WTC11 (cell line): ENCODE measurements around the gene CHST11. TPM values are rescaled to one million over a fixed set of nuclear protein-coding genes. Genes with fewer than 3 reads are reported as not detected.

Experiments
- ATAC-seq: fragments of 200-7000 bp; cut with Tn5 transposase; 2 replicates; pipeline ENCODE4 v1.10.0; 2021; ENCODE audit warnings: mild to moderate bottlenecking, moderate library complexity
- CTCF ChIA-PET: fragments of 300-600 bp; sonication (Branson Sonifier 250); formaldehyde crosslinking; loops from one replicate; lab custom pipeline; 2021; ENCODE audit warnings: antibody characterized with exemption; lab: Charles Lee
- POLR2A ChIA-PET: fragments of 350-600 bp; sonication (Branson Sonifier 250); formaldehyde crosslinking; loops from one replicate; lab custom pipeline; 2021; ENCODE audit warnings: antibody characterized with exemption; lab: Charles Lee
- DNase-seq: peaks from one replicate; pipeline ENCODE4 v3.0.0; 2021; ENCODE audit warnings: low spot score
- H3K27ac Mint-ChIP-seq: 2 replicates; pipeline ENCODE4 v1.8.0; 2021; ENCODE audit warnings: mixed read lengths
- H3K27me3 Mint-ChIP-seq: 2 replicates; pipeline ENCODE4 v1.8.0; 2021; ENCODE audit warnings: low read depth, mild to moderate bottlenecking, moderate library complexity, mixed read lengths
- H3K36me3 Mint-ChIP-seq: 2 replicates; pipeline ENCODE4 v1.8.0; 2021; ENCODE audit warnings: mixed read lengths
- H3K4me1 Mint-ChIP-seq: 2 replicates; pipeline ENCODE4 v1.8.0; 2022; ENCODE audit warnings: mixed read lengths
- H3K4me3 Mint-ChIP-seq: 2 replicates; pipeline ENCODE4 v1.8.0; 2021; ENCODE audit warnings: mild to moderate bottlenecking, moderate library complexity, mixed read lengths
- H3K9me3 Mint-ChIP-seq: 2 replicates; pipeline ENCODE4 v1.8.0; 2021; ENCODE audit warnings: mixed read lengths
- CBFB ChIP-seq: sonication (generic); formaldehyde crosslinking; IDR thresholded peaks from 2 replicates; pipeline ENCODE4 v1.8.1; 2022; ENCODE audit warnings: mild to moderate bottlenecking, low read depth, missing genetic modification reagents
- CREB1 ChIP-seq: sonication (generic); formaldehyde crosslinking; IDR thresholded peaks from 2 replicates; pipeline ENCODE4 v1.8.0; 2023; ENCODE audit warnings: mild to moderate bottlenecking, missing genetic modification reagents
- EMX1 ChIP-seq: fragments of 250-450 bp; sonication (Bioruptor Pico); IDR thresholded peaks from 2 replicates; pipeline ENCODE4 v1.8.0; 2021; ENCODE audit warnings: mild to moderate bottlenecking
- ESRRA ChIP-seq: sonication (generic); formaldehyde crosslinking; IDR thresholded peaks from 2 replicates; pipeline ENCODE4 v1.8.1; 2022; ENCODE audit warnings: mild to moderate bottlenecking, missing genetic modification reagents, borderline replicate concordance
- FOXJ3 ChIP-seq: sonication (generic); formaldehyde crosslinking; IDR thresholded peaks from 2 replicates; pipeline ENCODE4 v1.9.0; 2021; ENCODE audit warnings: missing genetic modification reagents, mild to moderate bottlenecking, borderline replicate concordance
- GRHL2 ChIP-seq: fragments of 250-450 bp; sonication (Bioruptor Pico); IDR thresholded peaks from 2 replicates; pipeline ENCODE4 v1.8.0; 2022; ENCODE audit warnings: mild to moderate bottlenecking, moderate library complexity; ENCODE audit not compliant: insufficient replicate concordance, severe bottlenecking
- HMGXB4 ChIP-seq: sonication (generic); formaldehyde crosslinking; IDR thresholded peaks from 2 replicates; pipeline ENCODE4 v1.8.1; 2023; ENCODE audit warnings: mild to moderate bottlenecking, moderate library complexity, missing genetic modification reagents
- JAZF1 ChIP-seq: fragments of 250-450 bp; sonication (Bioruptor Pico); IDR thresholded peaks from 2 replicates; pipeline ENCODE4 v1.9.0; 2021; ENCODE audit warnings: moderate library complexity, mild to moderate bottlenecking, inconsistent platforms
- NFATC4 ChIP-seq: fragments of 250-450 bp; sonication (Bioruptor Pico); IDR thresholded peaks from 2 replicates; pipeline ENCODE4 v1.9.0; 2021; ENCODE audit warnings: mild to moderate bottlenecking
- NR3C1 ChIP-seq: sonication (generic); formaldehyde crosslinking; conservative IDR thresholded peaks from 2 replicates; pipeline ENCODE4 v1.8.1; 2023; ENCODE audit warnings: low read depth, mild to moderate bottlenecking, missing genetic modification reagents
- OVOL2 ChIP-seq: fragments of 250-450 bp; sonication (Bioruptor Pico); IDR thresholded peaks from 2 replicates; pipeline ENCODE4 v1.9.0; 2021; ENCODE audit warnings: mild to moderate bottlenecking, borderline replicate concordance
- SMAD3 ChIP-seq: sonication (generic); formaldehyde crosslinking; IDR thresholded peaks from 2 replicates; pipeline ENCODE4 v1.8.0; 2022; ENCODE audit warnings: missing genetic modification reagents, mild to moderate bottlenecking, borderline replicate concordance
- USF2 ChIP-seq: sonication (generic); formaldehyde crosslinking; IDR thresholded peaks from 2 replicates; pipeline ENCODE4 v1.8.1; 2023; ENCODE audit warnings: mild to moderate bottlenecking, missing genetic modification reagents, moderate library complexity
- ZNF121 ChIP-seq: sonication (generic); formaldehyde crosslinking; IDR thresholded peaks from 2 replicates; pipeline ENCODE4 v1.8.0; 2023; ENCODE audit warnings: missing genetic modification reagents
- ZNF219 ChIP-seq: sonication (generic); formaldehyde crosslinking; IDR thresholded peaks from 2 replicates; pipeline ENCODE4 v1.8.0; 2023; ENCODE audit warnings: missing genetic modification reagents, mild to moderate bottlenecking, borderline replicate concordance
- ZNF281 ChIP-seq: sonication (generic); formaldehyde crosslinking; IDR thresholded peaks from 2 replicates; pipeline ENCODE4 v1.8.0; 2023; ENCODE audit warnings: mild to moderate bottlenecking, missing genetic modification reagents
- ZNF317 ChIP-seq: sonication (generic); formaldehyde crosslinking; IDR thresholded peaks from 2 replicates; pipeline ENCODE4 v1.8.1; 2023; ENCODE audit warnings: low read depth, mild to moderate bottlenecking, moderate library complexity, missing genetic modification reagents, borderline replicate concordance
- total RNA-seq: library from RNA; stranded (reverse); gene quantifications from 3 replicates; pipeline ENCODE4 v1.2.3, GENCODE V29; 2021
- TF ChIP-seq, protein P1 (sequence below): fragments of 250-450 bp; sonication (Bioruptor Pico); IDR thresholded peaks from 2 replicates; pipeline ENCODE4 v1.9.0; 2021; ENCODE audit warnings: mild to moderate bottlenecking
- TF ChIP-seq, protein P2 (sequence below): sonication (generic); formaldehyde crosslinking; IDR thresholded peaks from 2 replicates; pipeline ENCODE4 v1.8.1; 2022; ENCODE audit warnings: low read depth, mild to moderate bottlenecking, moderate library complexity, missing genetic modification reagents, borderline replicate concordance
- TF ChIP-seq, protein P3 (sequence below): fragments of 200-600 bp; IDR thresholded peaks from 2 replicates; pipeline ENCODE4 v1.8.0; 2022; ENCODE audit warnings: antibody characterized with exemption
- TF ChIP-seq, protein P4 (sequence below): fragments of 250-450 bp; sonication (Bioruptor Pico); IDR thresholded peaks from 2 replicates; pipeline ENCODE4 v1.9.0; 2021; ENCODE audit warnings: mild to moderate bottlenecking
- TF ChIP-seq, protein P5 (sequence below): fragments of 250-450 bp; sonication (Bioruptor Pico); IDR thresholded peaks from 2 replicates; pipeline ENCODE4 v2.1.2; 2022; ENCODE audit warnings: mild to moderate bottlenecking, moderate library complexity

Gene CHST11
- total RNA-seq, 1 experiment from 2014 or later = 24.2 TPM

DNA sequence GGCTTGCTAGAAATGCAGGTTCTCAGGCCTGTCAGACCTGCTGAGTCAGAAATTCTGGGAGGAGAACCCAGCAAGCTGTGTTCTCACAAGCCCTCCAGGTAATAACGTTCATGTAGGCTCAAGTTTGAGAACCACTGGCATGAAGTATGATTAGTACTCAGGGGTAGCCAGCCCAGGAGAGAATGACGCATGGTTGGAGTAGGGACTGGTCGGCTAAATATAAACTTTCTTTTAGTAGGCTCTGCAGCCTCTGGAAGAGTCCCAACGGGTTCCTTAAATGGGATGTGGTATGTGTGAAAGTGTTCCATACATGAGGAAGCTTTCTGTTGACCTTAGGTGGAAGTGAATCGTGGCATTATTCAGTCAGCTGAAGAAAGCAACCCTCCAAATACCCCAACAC, 292.0 kb downstream of the CHST11 start:
- Mint-ChIP-seq H3K36me3 (no peaks in the 10 kb centered on the region), H3K9me3 (no peaks in the 10 kb centered on the region), H3K27ac (no peak overlapping the region), H3K4me1 (peaks cover 59% of the 10 kb centered on the region), H3K4me3 (no peak overlapping the region), H3K27me3 (no peaks in the 10 kb centered on the region)
- ATAC-seq = no peak
- no peak for DNase-seq
- ChIA-PET CTCF (interaction anchor here (1.6 to 3.0 kb wide), 3 partner anchors 15 to 367 kb away, joined by 4 to 11 read pairs (median 7); no protein-coding TSS in a partner anchor), POLR2A (no interaction called here)
- TF ChIP-seq, protein P1, sequence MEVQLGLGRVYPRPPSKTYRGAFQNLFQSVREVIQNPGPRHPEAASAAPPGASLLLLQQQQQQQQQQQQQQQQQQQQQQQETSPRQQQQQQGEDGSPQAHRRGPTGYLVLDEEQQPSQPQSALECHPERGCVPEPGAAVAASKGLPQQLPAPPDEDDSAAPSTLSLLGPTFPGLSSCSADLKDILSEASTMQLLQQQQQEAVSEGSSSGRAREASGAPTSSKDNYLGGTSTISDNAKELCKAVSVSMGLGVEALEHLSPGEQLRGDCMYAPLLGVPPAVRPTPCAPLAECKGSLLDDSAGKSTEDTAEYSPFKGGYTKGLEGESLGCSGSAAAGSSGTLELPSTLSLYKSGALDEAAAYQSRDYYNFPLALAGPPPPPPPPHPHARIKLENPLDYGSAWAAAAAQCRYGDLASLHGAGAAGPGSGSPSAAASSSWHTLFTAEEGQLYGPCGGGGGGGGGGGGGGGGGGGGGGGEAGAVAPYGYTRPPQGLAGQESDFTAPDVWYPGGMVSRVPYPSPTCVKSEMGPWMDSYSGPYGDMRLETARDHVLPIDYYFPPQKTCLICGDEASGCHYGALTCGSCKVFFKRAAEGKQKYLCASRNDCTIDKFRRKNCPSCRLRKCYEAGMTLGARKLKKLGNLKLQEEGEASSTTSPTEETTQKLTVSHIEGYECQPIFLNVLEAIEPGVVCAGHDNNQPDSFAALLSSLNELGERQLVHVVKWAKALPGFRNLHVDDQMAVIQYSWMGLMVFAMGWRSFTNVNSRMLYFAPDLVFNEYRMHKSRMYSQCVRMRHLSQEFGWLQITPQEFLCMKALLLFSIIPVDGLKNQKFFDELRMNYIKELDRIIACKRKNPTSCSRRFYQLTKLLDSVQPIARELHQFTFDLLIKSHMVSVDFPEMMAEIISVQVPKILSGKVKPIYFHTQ = no peak
- TF ChIP-seq FOXJ3 (CRISPR knock-in tag) = no peak
- TF ChIP-seq JAZF1 (CRISPR knock-in tag) = no peak
- TF ChIP-seq SMAD3 (CRISPR knock-in tag) = no peak
- no peak for TF ChIP-seq ZNF121 (CRISPR knock-in tag)
- no peak for TF ChIP-seq CBFB (CRISPR knock-in tag)

- no peak for ATAC-seq
- H3K27ac Mint-ChIP-seq = peak overlapping the region; percentile 88
- no peaks in the 10 kb centered on the region for H3K36me3 Mint-ChIP-seq
- H3K27me3 Mint-ChIP-seq = no peaks in the 10 kb centered on the region
- no peaks in the 10 kb centered on the region for H3K9me3 Mint-ChIP-seq
- H3K4me3 Mint-ChIP-seq = peak overlapping the region; percentile 14; the same call in 1 of the 2 replicates
- DNase-seq = no peak
- CTCF ChIA-PET = interaction anchor here (1.3 to 1.9 kb wide), 3 partner anchors 12 to 41 kb away, joined by 4 to 7 read pairs (median 4); no protein-coding TSS in a partner anchor
- POLR2A ChIA-PET = no interaction called here
- peaks cover 59% of the 10 kb centered on the region for H3K4me1 Mint-ChIP-seq
- TF ChIP-seq NFATC4 (CRISPR knock-in tag) (no peak), EMX1 (no peak), USF2 (CRISPR knock-in tag) (no peak), CREB1 (CRISPR knock-in tag) (no peak), ZNF219 (CRISPR knock-in tag) (no peak), ESRRA (CRISPR knock-in tag) (no peak), HMGXB4 (CRISPR knock-in tag) (no peak), NR3C1 (CRISPR knock-in tag) (no peak), ZNF281 (CRISPR knock-in tag) (no peak), OVOL2 (CRISPR knock-in tag) (no peak), GRHL2 (CRISPR knock-in tag) (no peak), ZNF317 (no peak)
- TF ChIP-seq, protein P2, sequence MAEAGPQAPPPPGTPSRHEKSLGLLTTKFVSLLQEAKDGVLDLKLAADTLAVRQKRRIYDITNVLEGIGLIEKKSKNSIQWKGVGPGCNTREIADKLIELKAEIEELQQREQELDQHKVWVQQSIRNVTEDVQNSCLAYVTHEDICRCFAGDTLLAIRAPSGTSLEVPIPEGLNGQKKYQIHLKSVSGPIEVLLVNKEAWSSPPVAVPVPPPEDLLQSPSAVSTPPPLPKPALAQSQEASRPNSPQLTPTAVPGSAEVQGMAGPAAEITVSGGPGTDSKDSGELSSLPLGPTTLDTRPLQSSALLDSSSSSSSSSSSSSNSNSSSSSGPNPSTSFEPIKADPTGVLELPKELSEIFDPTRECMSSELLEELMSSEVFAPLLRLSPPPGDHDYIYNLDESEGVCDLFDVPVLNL (CRISPR knock-in tag) = no peak
- TF ChIP-seq, protein P3, sequence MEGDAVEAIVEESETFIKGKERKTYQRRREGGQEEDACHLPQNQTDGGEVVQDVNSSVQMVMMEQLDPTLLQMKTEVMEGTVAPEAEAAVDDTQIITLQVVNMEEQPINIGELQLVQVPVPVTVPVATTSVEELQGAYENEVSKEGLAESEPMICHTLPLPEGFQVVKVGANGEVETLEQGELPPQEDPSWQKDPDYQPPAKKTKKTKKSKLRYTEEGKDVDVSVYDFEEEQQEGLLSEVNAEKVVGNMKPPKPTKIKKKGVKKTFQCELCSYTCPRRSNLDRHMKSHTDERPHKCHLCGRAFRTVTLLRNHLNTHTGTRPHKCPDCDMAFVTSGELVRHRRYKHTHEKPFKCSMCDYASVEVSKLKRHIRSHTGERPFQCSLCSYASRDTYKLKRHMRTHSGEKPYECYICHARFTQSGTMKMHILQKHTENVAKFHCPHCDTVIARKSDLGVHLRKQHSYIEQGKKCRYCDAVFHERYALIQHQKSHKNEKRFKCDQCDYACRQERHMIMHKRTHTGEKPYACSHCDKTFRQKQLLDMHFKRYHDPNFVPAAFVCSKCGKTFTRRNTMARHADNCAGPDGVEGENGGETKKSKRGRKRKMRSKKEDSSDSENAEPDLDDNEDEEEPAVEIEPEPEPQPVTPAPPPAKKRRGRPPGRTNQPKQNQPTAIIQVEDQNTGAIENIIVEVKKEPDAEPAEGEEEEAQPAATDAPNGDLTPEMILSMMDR = no peak
- TF ChIP-seq, protein P4, sequence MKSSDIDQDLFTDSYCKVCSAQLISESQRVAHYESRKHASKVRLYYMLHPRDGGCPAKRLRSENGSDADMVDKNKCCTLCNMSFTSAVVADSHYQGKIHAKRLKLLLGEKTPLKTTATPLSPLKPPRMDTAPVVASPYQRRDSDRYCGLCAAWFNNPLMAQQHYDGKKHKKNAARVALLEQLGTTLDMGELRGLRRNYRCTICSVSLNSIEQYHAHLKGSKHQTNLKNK (CRISPR knock-in tag) = no peak
- TF ChIP-seq, protein P5, sequence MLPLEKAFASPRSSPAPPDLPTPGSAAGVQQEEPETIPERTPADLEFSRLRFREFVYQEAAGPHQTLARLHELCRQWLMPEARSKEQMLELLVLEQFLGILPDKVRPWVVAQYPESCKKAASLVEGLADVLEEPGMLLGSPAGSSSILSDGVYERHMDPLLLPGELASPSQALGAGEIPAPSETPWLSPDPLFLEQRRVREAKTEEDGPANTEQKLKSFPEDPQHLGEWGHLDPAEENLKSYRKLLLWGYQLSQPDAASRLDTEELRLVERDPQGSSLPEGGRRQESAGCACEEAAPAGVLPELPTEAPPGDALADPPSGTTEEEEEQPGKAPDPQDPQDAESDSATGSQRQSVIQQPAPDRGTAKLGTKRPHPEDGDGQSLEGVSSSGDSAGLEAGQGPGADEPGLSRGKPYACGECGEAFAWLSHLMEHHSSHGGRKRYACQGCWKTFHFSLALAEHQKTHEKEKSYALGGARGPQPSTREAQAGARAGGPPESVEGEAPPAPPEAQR (CRISPR knock-in tag) = no peak
Observed at GRCh38 chr12:104749545-104749944, 292.8 kb downstream of the CHST11 start.
